ENCODE data around the gene PKMYT1.

PKMYT1 gene

GRCh38 chr16:3026003-3026378 is 45.7 kb upstream of the PKMYT1 start:
- Histone ChIP-seq H3F3A (ENCODE audit: control insufficient read depth, insufficient read depth) (peaks cover 14% of the 10 kb centered on the region; the same call in 1 of the 2 replicates), H3K4me1 (ENCODE audit: control insufficient read depth, low read length) (peaks cover 42% of the 10 kb centered on the region), H3K79me2 (ENCODE audit: control insufficient read depth, low read length) (peaks cover 5% of the 10 kb centered on the region), H3K27me3 (ENCODE audit: control insufficient read depth, low read length) (peaks cover 24% of the 10 kb centered on the region), H3K9me3 (ENCODE audit: control insufficient read depth, insufficient read depth, low read length) (no peaks in the 10 kb centered on the region), H3K27ac (ENCODE audit: low read depth, low read length) (no peak overlapping the region), H4K20me1 (ENCODE audit: control insufficient read depth, insufficient read depth, low read depth, low read length) (no peaks in the 10 kb centered on the region; the same call in 1 of the 2 replicates), H3K4me2 (ENCODE audit: low read length) (no peak overlapping the region), H3K9me2 (replicated peaks; ENCODE audit: control insufficient read depth, low read length) (no peaks in the 10 kb centered on the region), H3K4me3 (ENCODE audit: low read length) (no peak overlapping the region), H3K36me3 (ENCODE audit: control insufficient read depth, low read length) (peaks cover 19% of the 10 kb centered on the region)
- no peak for TF ChIP-seq CTCF (IDR thresholded peaks at IDR 0.05; ENCODE audit: low read depth, low read length, poor library complexity, severe bottlenecking)
- TF ChIP-seq EZH2phosphoT487 (IDR thresholded peaks at IDR 0.05; ENCODE audit: borderline replicate concordance, low read length): no peak

DNA sequence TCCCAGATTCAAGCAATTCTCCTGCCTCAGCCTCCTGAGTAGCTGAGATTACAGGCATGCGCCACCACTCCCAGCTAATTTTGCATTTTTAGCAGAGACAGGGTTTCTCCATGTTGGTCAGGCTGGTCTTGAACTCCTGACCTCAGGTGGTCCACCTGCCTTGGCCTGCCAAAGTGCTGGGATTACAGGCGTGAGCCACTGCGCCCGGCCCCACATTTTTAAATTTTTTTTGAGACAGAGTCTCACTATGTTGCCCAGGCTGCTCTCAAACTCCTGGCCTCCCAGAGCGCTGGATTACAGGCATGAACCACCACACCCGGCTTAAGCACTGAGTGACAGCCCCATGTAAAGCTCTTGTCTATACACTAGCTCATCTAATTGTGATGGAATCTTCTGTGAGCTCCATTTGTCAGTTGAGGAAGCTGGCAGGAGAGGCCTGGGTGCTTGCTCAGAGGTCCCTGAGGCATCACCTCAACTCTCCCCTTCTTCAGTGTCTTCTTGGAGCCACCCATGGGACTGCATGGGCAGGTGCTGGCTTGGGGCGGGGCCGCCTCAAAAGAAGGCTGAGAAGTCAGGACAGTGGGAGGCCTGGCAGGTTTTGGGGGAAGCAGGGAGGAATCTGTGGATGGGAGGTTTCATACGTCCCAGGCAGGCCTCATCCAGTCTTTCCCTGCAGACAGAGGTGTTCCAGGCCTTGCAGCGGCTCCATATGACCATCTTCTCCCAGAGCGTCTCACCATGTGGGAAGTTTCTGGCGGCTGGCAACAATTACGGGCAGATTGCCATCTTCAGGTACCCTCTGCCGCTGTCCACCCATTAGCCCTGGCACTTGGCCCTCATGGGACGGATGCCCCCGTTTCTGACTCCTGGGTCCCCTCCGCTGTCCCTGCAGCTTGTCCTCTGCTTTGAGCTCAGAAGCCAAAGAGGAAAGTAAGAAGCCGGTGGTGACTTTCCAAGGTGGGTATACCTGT is 45.1 kb upstream of the PKMYT1 start:
- Histone ChIP-seq H3K9me3 (ENCODE audit: control insufficient read depth, insufficient read depth, low read length) (no peaks in the 10 kb centered on the region), H3K4me1 (ENCODE audit: control insufficient read depth, low read length) (peaks cover 48% of the 10 kb centered on the region), H3K4me2 (ENCODE audit: low read length) (peak overlapping the region; percentile 90), H3K9me2 (replicated peaks; ENCODE audit: control insufficient read depth, low read length) (no peaks in the 10 kb centered on the region), H3K27ac (ENCODE audit: low read depth, low read length) (no peak overlapping the region), H3K4me3 (ENCODE audit: low read length) (no peak overlapping the region), H3K36me3 (ENCODE audit: control insufficient read depth, low read length) (peaks cover 19% of the 10 kb centered on the region), H3F3A (ENCODE audit: control insufficient read depth, insufficient read depth) (peaks cover 14% of the 10 kb centered on the region; the same call in 1 of the 2 replicates), H4K20me1 (ENCODE audit: control insufficient read depth, insufficient read depth, low read depth, low read length) (no peaks in the 10 kb centered on the region; the same call in 1 of the 2 replicates), H3K79me2 (ENCODE audit: control insufficient read depth, low read length) (peaks cover 5% of the 10 kb centered on the region), H3K27me3 (ENCODE audit: control insufficient read depth, low read length) (peaks cover 19% of the 10 kb centered on the region)
- no peak for TF ChIP-seq EZH2phosphoT487 (IDR thresholded peaks at IDR 0.05; ENCODE audit: borderline replicate concordance, low read length)
- TF ChIP-seq CTCF (IDR thresholded peaks at IDR 0.05; ENCODE audit: low read depth, low read length, poor library complexity, severe bottlenecking): no peak

DNA sequence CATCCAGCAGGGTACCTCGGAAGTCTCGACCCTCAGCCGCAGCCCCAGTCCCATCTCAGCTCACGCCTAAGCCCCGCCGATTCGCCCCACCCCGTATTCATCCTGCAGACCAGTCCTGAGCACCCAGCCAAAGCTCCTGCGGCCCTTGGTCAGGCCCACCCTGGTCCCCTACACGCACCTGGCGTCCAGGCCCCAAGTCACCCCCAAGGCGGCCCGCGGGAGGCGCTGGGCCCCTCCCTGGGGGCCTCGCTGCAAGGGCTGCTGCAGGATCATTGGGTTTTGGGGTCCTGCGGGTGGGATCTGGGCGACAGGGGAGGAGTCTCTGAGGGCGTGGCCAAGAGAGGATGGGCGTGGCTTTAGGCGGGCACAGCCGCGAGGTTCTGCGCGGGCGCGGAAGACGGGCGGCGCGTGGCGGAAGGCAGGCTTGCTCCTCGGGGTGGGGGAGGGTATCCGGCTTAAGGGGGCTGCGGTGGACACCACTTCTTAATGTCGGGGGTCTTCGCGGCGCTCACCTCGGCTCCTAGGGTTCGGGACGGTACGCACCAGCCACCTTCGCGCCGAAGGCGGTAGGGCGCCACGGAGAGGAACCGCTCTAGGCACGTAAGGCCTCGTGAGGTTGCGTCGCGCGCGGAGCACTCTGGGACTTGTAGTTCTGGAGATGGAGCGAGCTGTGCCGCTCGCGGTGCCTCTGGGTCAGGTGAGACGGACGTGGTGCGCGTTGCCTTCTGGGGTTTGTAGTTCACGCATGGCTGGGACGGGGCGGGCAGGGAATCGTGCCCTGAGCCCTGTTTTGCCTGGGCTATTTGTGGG is 43.6 kb upstream of the PKMYT1 start, which contains the start of the genes HCFC1R1 and THOC6:
Gene HCFC1R1 (minus strand): TSS at position 274 of the 810 bp plus-strand sequence. CDS start 1 bp downstream, at position 273.
Gene THOC6 (plus strand): TSS at position 367 of the 810 bp plus-strand sequence. CDS start 292 bp downstream, at position 659.
- Histone ChIP-seq H3K9me3 (ENCODE audit: control insufficient read depth, insufficient read depth, low read length) (no peaks in the 10 kb centered on the region), H3K36me3 (ENCODE audit: control insufficient read depth, low read length) (peaks cover 19% of the 10 kb centered on the region), H3K4me2 (ENCODE audit: low read length) (peak within 1 kb of the TSS; percentile 90), H3K4me3 (ENCODE audit: low read length) (peak within 1 kb of the TSS; percentile 78), H3F3A (ENCODE audit: control insufficient read depth, insufficient read depth) (peaks cover 14% of the 10 kb centered on the region; the same call in 1 of the 2 replicates), H3K9me2 (replicated peaks; ENCODE audit: control insufficient read depth, low read length) (no peaks in the 10 kb centered on the region), H4K20me1 (ENCODE audit: control insufficient read depth, insufficient read depth, low read depth, low read length) (no peaks in the 10 kb centered on the region; the same call in 1 of the 2 replicates), H3K79me2 (ENCODE audit: control insufficient read depth, low read length) (peaks cover 5% of the 10 kb centered on the region), H3K27me3 (ENCODE audit: control insufficient read depth, low read length) (peaks cover 5% of the 10 kb centered on the region), H3K27ac (ENCODE audit: low read depth, low read length) (peak within 1 kb of the TSS; percentile 68), H3K4me1 (ENCODE audit: control insufficient read depth, low read length) (peaks cover 49% of the 10 kb centered on the region)
- TF ChIP-seq CTCF (IDR thresholded peaks at IDR 0.05; ENCODE audit: low read depth, low read length, poor library complexity, severe bottlenecking) (no peak), EZH2phosphoT487 (IDR thresholded peaks at IDR 0.05; ENCODE audit: borderline replicate concordance, low read length) (no peak)

Measured in DOHH2 (cell line).